ENCODE results near the gene TRPM6.

TRPM6 gene

DNA sequence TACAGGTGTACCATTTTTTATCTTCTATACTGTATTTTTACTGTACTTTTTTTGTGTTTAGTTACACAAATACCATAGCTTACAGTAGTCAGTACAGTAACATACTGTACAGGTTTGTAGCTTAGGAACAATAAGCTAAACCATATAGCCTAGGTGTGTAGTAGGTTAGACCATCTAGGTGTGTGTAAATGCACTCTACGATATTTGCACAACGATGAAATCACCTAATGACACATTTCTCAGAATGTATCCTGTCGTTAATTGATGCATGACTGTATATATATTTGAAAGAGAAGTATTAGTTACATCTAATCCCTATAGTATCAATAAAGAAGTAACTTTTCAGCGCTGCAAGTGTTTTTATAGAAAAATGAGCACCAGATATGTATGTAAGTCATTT is 138.8 kb downstream of the TRPM6 start:
- H3K9ac ChIP-seq (ENCODE audit: low read length), result no peak overlapping the region
- no peak overlapping the region for H3K27ac ChIP-seq (ENCODE audit: low read length)
- no peaks in the 10 kb centered on the region for H3K4me1 ChIP-seq (ENCODE audit: low read length)
- TF ChIP-seq EZH2 (optimal IDR thresholded peaks at IDR 0.05; ENCODE audit: low read depth, low read length), result no peak
- no peak for TF ChIP-seq CTCF (IDR thresholded peaks at IDR 0.05; ENCODE audit: low read length)
- no peak for TF ChIP-seq EZH2phosphoT487 (IDR thresholded peaks at IDR 0.05; ENCODE audit: low read length)
- no peak for DNase-seq
- no peaks in the 10 kb centered on the region for H3K36me3 ChIP-seq (replicated peaks; ENCODE audit: insufficient read depth, low read length)
- no peak overlapping the region for H3K4me2 ChIP-seq (ENCODE audit: low read depth, low read length)
- H3K9me3 ChIP-seq (replicated peaks; ENCODE audit: insufficient read depth, low read length), result no peaks in the 10 kb centered on the region
- H3K79me2 ChIP-seq (ENCODE audit: low read length), result no peaks in the 10 kb centered on the region
- H4K20me1 ChIP-seq (ENCODE audit: insufficient read depth, low read length), result no peaks in the 10 kb centered on the region
- no peak overlapping the region for H3K4me3 ChIP-seq (ENCODE audit: low read length)
- no peaks in the 10 kb centered on the region for H3K9me2 ChIP-seq (replicated peaks; ENCODE audit: insufficient read depth, low read length)
- H3K27me3 ChIP-seq (replicated peaks; ENCODE audit: insufficient read depth, low read length), result no peaks in the 10 kb centered on the region
- no peaks in the 10 kb centered on the region for H3F3A ChIP-seq (ENCODE audit: insufficient read depth, low read length)
- no peak overlapping the region for H2AFZ ChIP-seq (ENCODE audit: low read length)

DNA sequence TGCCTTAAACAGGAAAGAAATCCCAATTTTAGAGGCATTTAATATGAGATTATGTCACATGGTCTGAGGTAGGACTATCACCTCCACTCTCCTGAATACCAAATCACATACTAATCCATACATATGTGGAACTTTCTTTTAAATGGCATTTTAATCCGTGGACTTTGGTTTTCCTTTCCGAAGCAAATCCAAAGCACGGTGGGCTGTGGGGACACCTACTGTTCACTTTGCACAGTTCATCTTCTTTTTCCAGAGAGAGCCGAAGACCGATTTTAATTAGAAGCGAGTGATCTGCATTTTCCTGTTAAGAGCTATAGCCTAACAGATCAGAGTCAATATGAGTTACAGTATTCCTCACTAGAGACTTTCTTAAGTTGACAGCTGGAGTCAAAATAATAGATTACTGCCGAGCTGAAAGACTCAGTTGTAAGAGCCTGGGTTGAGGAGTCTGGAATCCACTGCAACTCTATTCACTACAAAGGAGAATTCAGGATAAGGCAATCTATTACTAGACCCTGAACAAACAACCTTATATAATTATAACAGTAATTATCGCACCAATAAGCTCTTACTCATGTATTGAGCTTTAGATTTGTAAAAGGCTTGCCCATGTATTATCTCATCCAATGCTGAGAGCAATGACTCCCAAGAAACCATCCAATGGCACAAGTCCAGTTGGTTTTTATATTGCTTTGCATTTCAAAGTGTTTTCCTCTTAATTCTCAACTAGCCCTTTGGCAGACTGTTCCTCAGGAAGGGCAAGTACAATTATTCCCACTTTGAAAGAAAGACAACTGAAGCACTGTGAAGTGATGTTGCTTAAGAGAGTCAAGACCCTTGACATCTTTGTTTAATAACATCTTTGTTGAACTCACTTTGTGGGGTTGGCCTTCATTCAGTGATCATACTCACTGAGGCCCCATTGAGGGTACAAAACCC is 144.7 kb downstream of the TRPM6 start:
- peak overlapping the region; percentile 26; the same call in 1 of the 2 replicates for H2AFZ ChIP-seq (ENCODE audit: low read length)
- H3K4me3 ChIP-seq (ENCODE audit: low read length), result no peak overlapping the region
- H3K27ac ChIP-seq (ENCODE audit: low read length), result no peak overlapping the region
- H3K4me2 ChIP-seq (ENCODE audit: low read depth, low read length), result no peak overlapping the region
- no peaks in the 10 kb centered on the region for H3K36me3 ChIP-seq (replicated peaks; ENCODE audit: insufficient read depth, low read length)
- no peaks in the 10 kb centered on the region for H3K9me2 ChIP-seq (replicated peaks; ENCODE audit: insufficient read depth, low read length)
- no peak overlapping the region for H3K9ac ChIP-seq (ENCODE audit: low read length)
- TF ChIP-seq EZH2 (optimal IDR thresholded peaks at IDR 0.05; ENCODE audit: low read depth, low read length), result no peak
- TF ChIP-seq CTCF (IDR thresholded peaks at IDR 0.05; ENCODE audit: low read length), result peak; percentile 78
- no peaks in the 10 kb centered on the region for H4K20me1 ChIP-seq (ENCODE audit: insufficient read depth, low read length)
- DNase-seq, result peak; percentile 21
- no peaks in the 10 kb centered on the region for H3K4me1 ChIP-seq (ENCODE audit: low read length)
- H3K79me2 ChIP-seq (ENCODE audit: low read length), result no peaks in the 10 kb centered on the region
- no peaks in the 10 kb centered on the region for H3K9me3 ChIP-seq (replicated peaks; ENCODE audit: insufficient read depth, low read length)
- H3F3A ChIP-seq (ENCODE audit: insufficient read depth, low read length), result no peaks in the 10 kb centered on the region
- H3K27me3 ChIP-seq (replicated peaks; ENCODE audit: insufficient read depth, low read length), result no peaks in the 10 kb centered on the region

- Histone ChIP-seq H3K9me3 (replicated peaks; ENCODE audit: insufficient read depth, low read length) (no peaks in the 10 kb centered on the region), H3K4me3 (ENCODE audit: low read length) (no peak overlapping the region), H3K27me3 (replicated peaks; ENCODE audit: insufficient read depth, low read length) (no peaks in the 10 kb centered on the region), H3K27ac (ENCODE audit: low read length) (no peak overlapping the region), H3K9me2 (replicated peaks; ENCODE audit: insufficient read depth, low read length) (no peaks in the 10 kb centered on the region), H3K9ac (ENCODE audit: low read length) (no peak overlapping the region), H3F3A (ENCODE audit: insufficient read depth, low read length) (no peaks in the 10 kb centered on the region), H4K20me1 (ENCODE audit: insufficient read depth, low read length) (no peaks in the 10 kb centered on the region), H3K36me3 (replicated peaks; ENCODE audit: insufficient read depth, low read length) (no peaks in the 10 kb centered on the region), H3K79me2 (ENCODE audit: low read length) (no peaks in the 10 kb centered on the region), H2AFZ (ENCODE audit: low read length) (peak overlapping the region; percentile 26; the same call in 1 of the 2 replicates), H3K4me2 (ENCODE audit: low read depth, low read length) (no peak overlapping the region), H3K4me1 (ENCODE audit: low read length) (no peaks in the 10 kb centered on the region)
- DNase-seq, result no peak
- no peak for TF ChIP-seq EZH2phosphoT487 (IDR thresholded peaks at IDR 0.05; ENCODE audit: low read length)
- TF ChIP-seq EZH2 (optimal IDR thresholded peaks at IDR 0.05; ENCODE audit: low read depth, low read length), result no peak
- TF ChIP-seq CTCF (IDR thresholded peaks at IDR 0.05; ENCODE audit: low read length), result no peak
Measured at GRCh38 chr9:74742191-74742790, 145.4 kb downstream of the TRPM6 start.
